H1 (cell line): ENCODE results near the gene TRIM67. TPM values are rescaled to one million over a fixed set of nuclear protein-coding genes. Genes with fewer than 3 reads are reported as not detected.

Source experiments
- SP4 ChIP-seq: IDR thresholded peaks from 2 replicates; pipeline ENCODE4 v1.6.1; 2012; ENCODE audit warnings: low read length, inconsistent platforms
- polyA plus RNA-seq, 7 experiments: library from polyadenylated mRNA; depleted of rRNA in 3 of 7; stranded (reverse) in 5 of 7; unstranded in 2 of 7; fragments of >200 nt in 5 of 7; fragments of 200-250 nt in 2 of 7; gene quantifications; 1 replicate in 5 of 7; 2 replicates in 1 of 7; 4 replicates in 1 of 7; pipeline versions ENCODE4 v1.2.1 to v1.2.3, GENCODE V29; 2011 to 2013; ENCODE audit warnings: missing spikeins in 2 of 7, mixed read lengths in 2 of 7
- total RNA-seq: library from RNA; stranded (reverse); fragmentation: NEBNext Ultra II Directional; extraction: Animal tissue kit (Norgen Biotek cat#: 25700); gene quantifications from 2 replicates; pipeline ENCODE4 v1.2.1, GENCODE V29; 2021

TRIM67 gene
- total and polyA plus RNA-seq, 2 of the 8 experiments (the other 6 are each of a cell fraction or from before 2014, with no cell fraction given), result under 0.01 TPM; not detected in 1

GRCh38 chr1:231240883-231241735 is 79.3 kb downstream of the TRIM67 start, which contains the start of gene GNPAT (continued):
- TF ChIP-seq SP4, result no peak; the same call in 1 of the 2 replicates
